GM20431 (cell line): Measurements from ENCODE around the gene IMP3.

Experiments
- in situ Hi-C: fragments of 300-500 bp; cut with MseI, MboI; formaldehyde crosslinking; loops from one replicate; pipeline ENCODE4 v1.15.0; 2020; ENCODE audit warnings: low sequenced_read_pairs; ENCODE audit not compliant: unreplicated experiment

Gene IMP3

GRCh38 chr15:75654201-75654907, 14.3 kb upstream of the IMP3 start:
- in situ Hi-C loops = loop anchor here (25.0 kb wide), 2 partner anchors 292 to 642 kb away; partner anchors contain the start of genes MAN2C1 and PPCDC

DNA sequence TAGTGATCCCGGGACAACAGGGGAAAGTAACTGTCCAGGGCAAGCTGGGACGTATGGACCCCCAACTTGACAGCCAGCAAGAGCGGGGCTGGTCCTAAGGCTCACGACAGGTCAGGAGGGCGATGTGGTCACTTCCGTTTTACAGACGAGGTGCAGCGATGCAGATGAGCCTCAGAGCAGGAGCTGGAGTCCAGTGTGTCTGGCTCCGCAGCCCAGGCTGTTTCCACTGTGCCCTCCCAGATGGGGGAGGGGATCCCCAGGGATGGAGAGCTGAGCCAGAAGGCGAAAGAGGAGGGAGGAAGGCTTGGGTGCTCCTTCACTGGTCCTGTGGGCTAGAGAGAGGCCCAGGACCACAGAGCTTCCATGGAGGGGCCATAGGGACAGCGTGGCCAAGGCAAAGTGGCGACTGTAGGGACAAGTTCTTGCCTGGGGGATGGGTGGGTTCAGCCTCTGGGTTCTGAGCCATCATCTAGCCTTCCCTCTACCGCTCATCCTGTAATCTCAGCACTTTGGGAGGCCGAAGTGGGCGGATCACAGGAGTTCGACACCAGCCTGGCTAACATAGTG, 13.4 kb upstream of the IMP3 start:
- in situ Hi-C loops = loop anchor here (25.0 kb wide), 2 partner anchors 291 to 641 kb away; partner anchors contain the start of genes MAN2C1 and PPCDC

DNA sequence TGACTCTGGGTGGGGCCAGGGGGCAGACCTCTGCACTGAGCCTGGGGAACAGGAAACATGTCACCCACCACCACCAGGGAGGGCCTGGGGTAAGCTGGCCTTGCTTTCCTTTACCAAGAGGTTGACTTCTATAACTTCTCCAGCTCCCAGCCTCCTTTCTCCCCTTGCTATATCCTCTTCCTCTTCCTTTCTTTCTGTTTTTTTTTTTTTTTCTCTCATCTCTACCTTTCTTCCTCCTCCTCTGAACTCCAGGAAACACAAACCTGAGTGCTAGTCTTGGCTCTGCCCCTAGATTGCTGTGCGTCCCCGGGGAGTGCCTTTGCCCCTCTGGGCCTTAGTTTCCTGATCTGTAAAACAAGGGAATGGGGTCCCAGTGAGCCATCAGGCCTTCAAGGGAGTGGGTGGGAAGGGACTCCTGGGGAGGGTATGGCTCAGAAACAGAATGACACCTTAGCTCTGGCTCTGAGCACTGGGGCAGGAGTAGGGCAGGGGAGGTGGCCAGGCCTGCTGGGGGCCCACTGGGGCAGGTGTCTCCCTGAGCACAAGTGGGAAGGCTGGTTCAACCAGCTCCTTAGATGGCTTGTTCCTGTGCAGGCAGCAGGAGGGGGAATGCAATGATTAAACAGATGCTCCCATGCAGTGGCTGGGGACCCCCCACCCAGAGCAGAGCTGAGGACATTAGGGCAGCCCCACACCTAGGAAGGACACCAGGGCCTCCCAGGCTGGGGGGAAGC, 12.0 kb upstream of the IMP3 start:
- in situ Hi-C loops = loop anchor here (25.0 kb wide), 2 partner anchors 290 to 640 kb away; partner anchors contain the start of genes MAN2C1 and PPCDC

DNA sequence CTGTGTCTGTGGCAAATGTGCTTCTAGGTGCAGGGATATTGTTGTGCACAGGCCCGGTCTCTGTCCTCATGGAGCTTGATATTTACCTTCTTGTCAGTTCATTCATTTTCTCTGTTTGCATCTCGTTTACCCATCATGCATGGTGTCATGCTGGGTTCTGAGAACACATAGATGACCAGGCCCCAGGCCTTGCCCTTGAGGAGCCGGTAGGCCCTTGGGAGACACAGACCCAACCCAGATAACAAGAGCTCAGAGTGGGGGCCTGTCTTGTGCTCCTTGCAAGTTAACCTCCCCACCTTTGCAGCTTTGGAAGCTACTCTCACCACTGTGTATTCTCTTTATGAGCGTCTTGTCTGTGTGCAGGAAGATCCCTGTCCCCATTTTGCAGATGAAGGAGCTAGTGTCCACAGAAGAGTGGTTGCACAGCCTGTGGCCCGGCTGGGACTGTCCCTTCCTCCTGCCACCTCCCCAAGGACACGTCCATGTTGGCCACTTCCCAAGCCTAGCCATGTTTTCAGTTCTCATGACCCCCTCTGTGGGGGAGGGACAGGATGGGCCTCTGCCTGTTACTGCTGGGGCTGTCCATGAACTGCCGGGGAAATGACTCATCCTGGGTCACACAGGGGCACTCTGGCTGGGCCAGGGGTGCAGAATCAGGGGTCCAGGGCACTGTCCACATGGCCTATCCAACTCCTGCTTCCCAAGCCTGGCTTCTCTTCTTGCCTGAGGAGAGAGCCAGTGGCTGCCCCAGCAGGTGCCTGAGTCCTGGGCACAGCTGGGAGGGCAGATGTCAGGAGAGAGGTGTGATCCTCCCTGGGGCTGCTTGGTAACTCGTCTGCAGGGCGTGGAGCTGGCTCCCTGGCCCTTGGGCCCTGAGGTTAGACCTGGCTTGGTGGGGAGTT, 11.1 kb upstream of the IMP3 start:
- in situ Hi-C loops = loop anchor here (25.0 kb wide), 2 partner anchors 289 to 639 kb away; partner anchors contain the start of genes MAN2C1 and PPCDC

- in situ Hi-C loops = loop anchor here (25.0 kb wide), 2 partner anchors 288 to 638 kb away; partner anchors contain the start of genes MAN2C1 and PPCDC
These were observed 9.8 kb upstream of the IMP3 start for GRCh38 chr15:75649848-75650247.

- in situ Hi-C loops = no loop called here
These were observed 9.2 kb upstream of the IMP3 start for GRCh38 chr15:75649045-75649761.

GRCh38 chr15:75648156-75649000, 8.4 kb upstream of the IMP3 start:
- in situ Hi-C loops = no loop called here

DNA sequence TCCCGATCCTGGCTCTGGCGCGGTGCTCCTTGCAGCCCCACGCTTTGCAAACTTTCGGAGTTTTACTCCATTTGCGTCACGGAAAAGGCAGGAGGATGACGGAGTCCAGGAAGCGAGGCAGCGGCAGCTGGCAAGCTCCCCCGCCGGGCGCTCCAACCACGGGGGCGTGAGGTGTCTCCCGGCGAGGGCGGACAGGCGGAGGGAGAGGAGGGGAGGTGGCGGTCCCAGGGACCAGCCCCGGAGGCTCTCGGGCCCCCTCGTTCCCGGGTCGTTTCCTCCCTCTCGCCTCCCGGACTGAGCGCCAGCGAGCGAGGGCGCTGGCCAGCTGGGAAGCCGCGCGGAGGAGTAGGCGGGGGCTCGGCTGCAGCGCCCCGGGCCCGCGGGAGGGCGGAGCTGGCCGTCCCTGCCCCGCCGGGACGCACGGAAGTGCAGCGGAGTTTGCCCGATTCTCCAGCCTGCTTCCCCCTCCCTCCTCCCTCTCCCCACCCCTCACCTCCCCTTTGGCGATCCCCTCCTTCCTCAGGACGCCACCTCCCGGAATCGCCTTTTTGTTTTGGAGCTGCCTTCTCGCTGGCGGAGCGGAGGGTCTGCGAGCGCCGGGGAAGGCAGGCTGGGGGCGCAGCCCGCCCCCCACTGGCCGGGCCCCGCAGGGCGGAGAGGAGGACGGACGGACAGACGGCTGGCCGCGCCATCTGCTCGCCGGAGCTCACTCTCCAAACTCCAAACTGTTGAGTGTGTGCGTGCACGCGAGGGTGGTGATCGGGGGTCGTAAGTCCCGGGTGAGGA, 7.5 kb upstream of the IMP3 start, which contains the start of gene SNX33:
Gene SNX33, plus strand, starts transcription at position 543 of the 786 bp plus-strand sequence. CDS start 1,191 bp downstream, outside the sequence.
- in situ Hi-C loops = no loop called here

GRCh38 chr15:75646944-75647364, 6.9 kb upstream of the IMP3 start:
- in situ Hi-C loops = no loop called here

- in situ Hi-C loops = no loop called here
These were observed 6.3 kb upstream of the IMP3 start for GRCh38 chr15:75646112-75646943.

DNA sequence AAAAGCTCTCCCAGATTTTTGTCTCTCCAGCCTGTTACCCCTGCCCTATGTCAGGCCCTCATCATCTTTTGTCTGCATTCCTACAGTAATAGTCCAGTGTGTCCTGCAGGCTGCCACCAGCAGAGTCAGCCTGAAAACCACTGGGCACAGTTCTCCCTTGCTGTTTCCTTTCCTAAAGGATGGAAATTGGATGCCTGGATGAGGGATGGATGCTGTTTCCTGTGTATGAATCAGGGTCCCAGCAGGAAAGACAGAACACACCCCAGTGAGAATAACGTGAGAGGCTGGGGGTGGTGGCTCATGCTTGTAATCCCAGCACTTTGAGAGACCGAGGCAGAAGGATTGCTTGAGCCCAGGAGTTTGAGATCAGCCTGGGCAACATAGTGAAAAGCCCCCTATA, 4.4 kb upstream of the IMP3 start:
- in situ Hi-C loops = no loop called here

- in situ Hi-C loops = no loop called here
These were observed 1.6 kb upstream of the IMP3 start for GRCh38 chr15:75641603-75642002.

DNA sequence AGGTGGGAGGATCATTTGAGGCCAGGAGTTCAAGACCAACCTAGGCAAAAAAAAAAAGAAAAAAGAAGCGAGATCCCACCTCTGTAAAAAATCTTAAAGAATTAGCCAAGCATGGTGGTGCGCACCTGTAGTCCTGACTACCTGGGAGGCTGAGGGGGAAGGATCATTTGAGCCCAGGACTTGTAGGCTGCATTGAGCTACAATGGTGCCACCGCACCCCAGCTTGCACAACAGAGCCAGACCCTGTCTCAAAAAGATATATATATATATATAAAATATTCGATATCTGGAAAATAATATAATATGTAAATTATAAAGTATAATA, 1.1 kb upstream of the IMP3 start:
- in situ Hi-C loops = no loop called here

GRCh38 chr15:75640483-75641178, 607 bp upstream of the IMP3 start:
- in situ Hi-C loops = no loop called here

- in situ Hi-C loops = no loop called here
These were observed 774 bp downstream of the IMP3 start for GRCh38 chr15:75639191-75639708.
